Globus pallidus (tissue), 1 donor: ENCODE results near the gene PCDHB12.
A peak's percentile ranks its signal among the peaks of the same experiment; 100 is the strongest.
"Not testable (repeated sequence)": the region's sequence is repeated elsewhere in the genome, so short reads cannot be mapped to it uniquely, and the experiment has no call there.

Experiments used
- DNase-seq: peaks from one replicate; pipeline ENCODE4 v3.0.0-alpha.2; 2015; ENCODE audit warnings: low spot score

PCDHB12 gene

GRCh38 chr5:141210281-141210680, 1.8 kb downstream of the PCDHB12 start:
- not testable (repeated sequence) for DNase-seq

- not testable (repeated sequence) for DNase-seq
Observed at GRCh38 chr5:141210849-141211248, 2.3 kb downstream of the PCDHB12 start.

GRCh38 chr5:141213656-141214339, 5.3 kb downstream of the PCDHB12 start, which contains the start of gene PCDHB13:
Gene PCDHB13 (plus strand): TSS chr5:141213919. CDS start chr5:141214124, 205 bp downstream.
- DNase-seq: peak; percentile 23

GRCh38 chr5:141214583-141214982, 6.1 kb downstream of the PCDHB12 start:
- not testable (repeated sequence) for DNase-seq

- not testable (repeated sequence) for DNase-seq
Observed at GRCh38 chr5:141215504-141215903, 7.0 kb downstream of the PCDHB12 start.

GRCh38 chr5:141216035-141216434, 7.5 kb downstream of the PCDHB12 start:
- DNase-seq: not testable (repeated sequence)

- no peak for DNase-seq
Observed at GRCh38 chr5:141223112-141223783, 14.7 kb downstream of the PCDHB12 start, which contains the start of gene PCDHB14. Gene PCDHB14 (plus strand): TSS chr5:141223343. CDS start chr5:141223506, 163 bp downstream.

- not testable (repeated sequence) for DNase-seq
Observed at GRCh38 chr5:141224844-141225243, 16.3 kb downstream of the PCDHB12 start.

GRCh38 chr5:141225421-141225820, 16.9 kb downstream of the PCDHB12 start:
- DNase-seq: not testable (repeated sequence)

- DNase-seq: no peak
Observed at GRCh38 chr5:141234109-141234667, 25.7 kb downstream of the PCDHB12 start.

- DNase-seq: not testable (repeated sequence)
Observed at GRCh38 chr5:141235922-141236321, 27.4 kb downstream of the PCDHB12 start.

GRCh38 chr5:141236516-141237313, 28.2 kb downstream of the PCDHB12 start:
- DNase-seq: no peak

- no peak for DNase-seq
Observed at GRCh38 chr5:141241496-141241895, 33.0 kb downstream of the PCDHB12 start.

GRCh38 chr5:141245250-141245717, 36.8 kb downstream of the PCDHB12 start, which contains the start of gene PCDHB15:
Gene PCDHB15 (plus strand): TSS chr5:141245395. CDS start chr5:141245579, 184 bp downstream.
- peak; percentile 33 for DNase-seq

- DNase-seq: not testable (repeated sequence)
Observed at GRCh38 chr5:141246971-141247370, 38.5 kb downstream of the PCDHB12 start.

GRCh38 chr5:141247434-141247833, 38.9 kb downstream of the PCDHB12 start:
- DNase-seq: not testable (repeated sequence)

GRCh38 chr5:141250576-141250975, 42.1 kb downstream of the PCDHB12 start:
- DNase-seq: no peak

GRCh38 chr5:141258464-141258863, 49.9 kb downstream of the PCDHB12 start:
- DNase-seq: no peak

- no peak for DNase-seq
Observed at GRCh38 chr5:141258948-141259347, 50.4 kb downstream of the PCDHB12 start.

- no peak for DNase-seq
Observed at GRCh38 chr5:141260458-141261237, 52.1 kb downstream of the PCDHB12 start.

- no peak for DNase-seq
Observed at GRCh38 chr5:141261238-141261546, 52.7 kb downstream of the PCDHB12 start.
